ENCODE data around the gene RCAN1.

RCAN1 gene

DNA sequence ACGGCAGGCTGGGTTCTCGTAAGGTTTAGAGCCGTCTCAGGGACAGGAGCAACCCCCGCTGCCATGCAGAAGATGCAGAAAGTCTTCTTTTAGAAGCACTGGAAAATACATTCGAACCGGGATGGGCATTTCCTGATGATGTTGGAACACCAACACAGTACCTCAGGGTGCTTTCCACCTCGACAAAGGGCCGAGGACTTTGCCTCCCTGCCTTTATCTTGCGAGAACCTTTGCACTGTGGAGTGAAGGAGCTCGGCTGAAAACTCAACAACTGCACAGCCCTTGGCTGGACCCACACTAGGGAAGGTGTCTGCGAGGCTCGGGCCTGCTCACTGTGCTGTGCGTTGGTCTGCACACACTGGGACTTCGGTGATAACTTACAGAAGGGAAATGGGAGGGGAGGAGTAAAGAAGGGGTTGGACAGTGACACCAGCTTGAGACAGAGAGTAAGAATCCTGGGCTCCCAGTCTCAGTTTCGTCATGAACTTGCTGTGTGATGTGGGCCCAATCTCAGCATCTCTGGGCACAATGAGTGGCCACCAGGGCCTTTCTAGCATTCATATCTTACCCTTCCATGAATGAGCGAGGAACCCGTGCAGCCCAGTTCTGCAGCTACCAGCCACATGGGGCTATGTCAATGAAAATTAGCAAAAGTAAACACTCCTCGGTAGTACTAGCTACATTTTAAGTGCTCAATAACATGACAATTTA, 18.2 kb downstream of the RCAN1 start:
- TF ChIP-seq, protein P1, sequence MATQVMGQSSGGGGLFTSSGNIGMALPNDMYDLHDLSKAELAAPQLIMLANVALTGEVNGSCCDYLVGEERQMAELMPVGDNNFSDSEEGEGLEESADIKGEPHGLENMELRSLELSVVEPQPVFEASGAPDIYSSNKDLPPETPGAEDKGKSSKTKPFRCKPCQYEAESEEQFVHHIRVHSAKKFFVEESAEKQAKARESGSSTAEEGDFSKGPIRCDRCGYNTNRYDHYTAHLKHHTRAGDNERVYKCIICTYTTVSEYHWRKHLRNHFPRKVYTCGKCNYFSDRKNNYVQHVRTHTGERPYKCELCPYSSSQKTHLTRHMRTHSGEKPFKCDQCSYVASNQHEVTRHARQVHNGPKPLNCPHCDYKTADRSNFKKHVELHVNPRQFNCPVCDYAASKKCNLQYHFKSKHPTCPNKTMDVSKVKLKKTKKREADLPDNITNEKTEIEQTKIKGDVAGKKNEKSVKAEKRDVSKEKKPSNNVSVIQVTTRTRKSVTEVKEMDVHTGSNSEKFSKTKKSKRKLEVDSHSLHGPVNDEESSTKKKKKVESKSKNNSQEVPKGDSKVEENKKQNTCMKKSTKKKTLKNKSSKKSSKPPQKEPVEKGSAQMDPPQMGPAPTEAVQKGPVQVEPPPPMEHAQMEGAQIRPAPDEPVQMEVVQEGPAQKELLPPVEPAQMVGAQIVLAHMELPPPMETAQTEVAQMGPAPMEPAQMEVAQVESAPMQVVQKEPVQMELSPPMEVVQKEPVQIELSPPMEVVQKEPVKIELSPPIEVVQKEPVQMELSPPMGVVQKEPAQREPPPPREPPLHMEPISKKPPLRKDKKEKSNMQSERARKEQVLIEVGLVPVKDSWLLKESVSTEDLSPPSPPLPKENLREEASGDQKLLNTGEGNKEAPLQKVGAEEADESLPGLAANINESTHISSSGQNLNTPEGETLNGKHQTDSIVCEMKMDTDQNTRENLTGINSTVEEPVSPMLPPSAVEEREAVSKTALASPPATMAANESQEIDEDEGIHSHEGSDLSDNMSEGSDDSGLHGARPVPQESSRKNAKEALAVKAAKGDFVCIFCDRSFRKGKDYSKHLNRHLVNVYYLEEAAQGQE (IDR thresholded peaks at IDR 0.05; ENCODE audit: insufficient read depth in 1 of 2, low read depth in 2 of 2, low read length in 2 of 2) = no peak
- no peak for TF ChIP-seq POLR2AphosphoS5 (IDR thresholded peaks at IDR 0.05; ENCODE audit: low read depth, low read length)
- no peak for TF ChIP-seq FOXP2 (optimal IDR thresholded peaks at IDR 0.05; ENCODE audit: borderline replicate concordance, extremely low read depth, extremely low read length, insufficient read depth)
- TF ChIP-seq TAF1 (IDR thresholded peaks at IDR 0.05; ENCODE audit: borderline replicate concordance, insufficient read depth, low read length) = no peak
- TF ChIP-seq SIN3A (IDR thresholded peaks at IDR 0.05; ENCODE audit: borderline replicate concordance, insufficient read depth, low read length) = no peak

DNA sequence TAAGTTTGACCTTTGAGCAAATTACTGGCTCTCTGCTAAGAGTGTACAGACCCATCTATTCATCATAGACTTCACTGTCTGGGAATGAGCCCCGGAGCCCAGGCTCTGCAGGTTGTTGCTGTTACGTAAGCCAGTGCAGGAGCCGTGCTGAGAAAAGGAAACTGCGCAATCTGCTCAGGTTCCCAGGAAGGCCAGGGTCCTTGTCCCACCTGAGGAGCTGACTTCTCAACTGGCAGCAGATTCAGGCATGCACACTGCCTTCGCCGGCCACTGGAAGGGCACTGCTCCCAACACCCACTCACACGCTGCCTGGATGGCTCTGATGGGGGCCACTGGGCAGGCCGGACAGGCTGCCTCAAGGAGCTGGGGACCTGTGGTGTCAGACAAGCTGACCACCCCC, 19.5 kb downstream of the RCAN1 start:
- no peak for TF ChIP-seq TAF1 (IDR thresholded peaks at IDR 0.05; ENCODE audit: borderline replicate concordance, insufficient read depth, low read length)
- TF ChIP-seq SIN3A (IDR thresholded peaks at IDR 0.05; ENCODE audit: borderline replicate concordance, insufficient read depth, low read length) = no peak
- TF ChIP-seq, protein P1 (IDR thresholded peaks at IDR 0.05; ENCODE audit: insufficient read depth in 1 of 2, low read depth in 2 of 2, low read length in 2 of 2) = no peak
- no peak for TF ChIP-seq FOXP2 (optimal IDR thresholded peaks at IDR 0.05; ENCODE audit: borderline replicate concordance, extremely low read depth, extremely low read length, insufficient read depth)
- no peak for TF ChIP-seq POLR2AphosphoS5 (IDR thresholded peaks at IDR 0.05; ENCODE audit: low read depth, low read length)

DNA sequence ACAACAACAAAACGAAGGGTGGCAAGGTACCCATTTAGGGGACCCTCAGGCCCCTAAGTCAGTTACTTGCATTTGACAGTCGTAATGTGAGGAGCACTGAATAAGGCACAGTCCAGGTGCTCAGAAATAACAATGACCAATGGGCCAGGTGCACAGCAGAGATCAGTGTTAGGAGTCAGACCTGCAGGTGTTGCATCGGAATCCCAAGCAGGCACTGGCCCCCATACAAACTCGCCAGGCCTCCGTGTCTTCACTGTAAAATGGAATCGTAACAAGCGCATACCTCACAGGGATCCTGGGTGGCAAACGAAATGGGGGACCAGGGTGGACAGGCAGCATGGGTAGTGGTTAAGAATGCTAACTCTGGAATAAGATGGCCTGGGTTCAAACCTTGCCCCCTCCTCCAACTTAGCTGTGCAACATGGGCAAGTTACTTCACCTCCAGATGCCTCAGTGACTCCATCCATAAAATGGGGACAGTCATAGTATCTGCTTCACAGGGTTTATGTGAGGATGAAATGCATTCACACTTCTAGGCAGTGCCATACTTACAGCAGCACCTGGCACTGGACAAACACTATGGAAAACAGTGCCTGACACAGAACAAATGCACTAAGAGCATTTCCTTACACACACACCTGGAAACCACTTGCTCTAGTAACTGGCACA, 20.2 kb downstream of the RCAN1 start:
- TF ChIP-seq FOXP2 (optimal IDR thresholded peaks at IDR 0.05; ENCODE audit: borderline replicate concordance, extremely low read depth, extremely low read length, insufficient read depth) = no peak
- TF ChIP-seq, protein P1 (IDR thresholded peaks at IDR 0.05; ENCODE audit: insufficient read depth in 1 of 2, low read depth in 2 of 2, low read length in 2 of 2) = no peak
- TF ChIP-seq TAF1 (IDR thresholded peaks at IDR 0.05; ENCODE audit: borderline replicate concordance, insufficient read depth, low read length) = no peak
- no peak for TF ChIP-seq POLR2AphosphoS5 (IDR thresholded peaks at IDR 0.05; ENCODE audit: low read depth, low read length)
- no peak for TF ChIP-seq SIN3A (IDR thresholded peaks at IDR 0.05; ENCODE audit: borderline replicate concordance, insufficient read depth, low read length)

DNA sequence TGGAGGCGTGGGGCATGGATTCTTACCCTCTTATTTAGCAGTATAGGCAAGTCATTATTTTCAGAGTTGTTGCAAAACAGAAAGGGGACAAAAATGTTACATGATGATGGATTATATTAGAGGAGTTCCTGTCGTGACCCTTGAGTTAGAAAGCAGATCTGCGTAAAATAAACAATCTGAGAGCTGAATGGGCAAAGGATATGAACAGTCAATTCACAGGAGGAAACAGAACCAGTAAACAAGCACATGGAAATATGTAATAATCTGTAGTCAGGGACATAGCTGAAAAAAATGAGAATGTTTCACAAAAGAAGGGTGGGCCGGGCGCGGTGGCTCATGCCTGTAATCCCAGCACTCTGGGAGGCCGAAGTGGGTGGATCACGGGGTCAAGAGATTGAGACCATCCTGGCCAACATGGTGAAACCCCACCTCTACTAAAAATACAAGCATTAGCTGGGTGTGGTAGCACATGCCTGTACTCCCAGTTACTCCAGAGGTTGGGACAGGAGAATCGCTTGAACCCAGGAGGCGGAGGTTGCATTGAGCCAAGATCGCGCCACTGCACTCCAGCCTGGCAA, 20.9 kb downstream of the RCAN1 start:
- TF ChIP-seq POLR2AphosphoS5 (IDR thresholded peaks at IDR 0.05; ENCODE audit: low read depth, low read length) = no peak
- TF ChIP-seq TAF1 (IDR thresholded peaks at IDR 0.05; ENCODE audit: borderline replicate concordance, insufficient read depth, low read length) = no peak
- TF ChIP-seq FOXP2 (optimal IDR thresholded peaks at IDR 0.05; ENCODE audit: borderline replicate concordance, extremely low read depth, extremely low read length, insufficient read depth) = no peak
- no peak for TF ChIP-seq SIN3A (IDR thresholded peaks at IDR 0.05; ENCODE audit: borderline replicate concordance, insufficient read depth, low read length)
- TF ChIP-seq, protein P1 (IDR thresholded peaks at IDR 0.05; ENCODE audit: insufficient read depth in 1 of 2, low read depth in 2 of 2, low read length in 2 of 2) = no peak
